HG03060 (cell line): ENCODE data around the gene TENM3.
"Not testable (repeated sequence)": the region's sequence is repeated elsewhere in the genome, so short reads cannot be mapped to it uniquely, and the experiment has no call there.

ENCODE experiments used
- ATAC-seq: cut with Tn5 transposase; IDR thresholded peaks from one replicate; pipeline ENCODE4 v1.9.1; 2021; ENCODE audit warnings: low read depth, moderate number of reproducible peaks; ENCODE audit not compliant: unreplicated experiment

The TENM3 gene

GRCh38 chr4:182795446-182796238, 552.4 kb downstream of the TENM3 start:
- no peak for ATAC-seq

GRCh38 chr4:182799515-182800215, 556.5 kb downstream of the TENM3 start:
- no peak for ATAC-seq

- ATAC-seq, result no peak
Observed at GRCh38 chr4:182800216-182800515, 557.0 kb downstream of the TENM3 start.

GRCh38 chr4:182801636-182802035, 558.4 kb downstream of the TENM3 start:
- ATAC-seq, result no peak

- ATAC-seq, result no peak
Observed at GRCh38 chr4:182802621-182803020, 559.4 kb downstream of the TENM3 start.

GRCh38 chr4:182803235-182803634, 560.0 kb downstream of the TENM3 start:
- ATAC-seq, result no peak

GRCh38 chr4:182804131-182804530, 560.9 kb downstream of the TENM3 start:
- ATAC-seq, result no peak

- ATAC-seq, result no peak
Observed at GRCh38 chr4:182805321-182805720, 562.1 kb downstream of the TENM3 start.

GRCh38 chr4:182805750-182806149, 562.5 kb downstream of the TENM3 start:
- no peak for ATAC-seq

GRCh38 chr4:182806259-182807252, 563.4 kb downstream of the TENM3 start:
- ATAC-seq, result peak; percentile 34

- ATAC-seq, result no peak
Observed at GRCh38 chr4:182807346-182807745, 564.1 kb downstream of the TENM3 start.

- no peak for ATAC-seq
Observed at GRCh38 chr4:182807767-182808548, 564.8 kb downstream of the TENM3 start.

GRCh38 chr4:182808673-182809416, 565.6 kb downstream of the TENM3 start:
- ATAC-seq, result peak; percentile 83

- ATAC-seq, result no peak
Observed at GRCh38 chr4:182809417-182810102, 566.4 kb downstream of the TENM3 start.

- ATAC-seq, result no peak
Observed at GRCh38 chr4:182810103-182810615, 567.0 kb downstream of the TENM3 start.

GRCh38 chr4:182812916-182813315, 569.7 kb downstream of the TENM3 start:
- no peak for ATAC-seq

GRCh38 chr4:182814065-182814464, 570.9 kb downstream of the TENM3 start:
- not testable (repeated sequence) for ATAC-seq

- no peak for ATAC-seq
Observed at GRCh38 chr4:182818926-182819730, 575.9 kb downstream of the TENM3 start.
